Upper lobe of right lung (tissue), 1 donor: ENCODE data around the gene PLEKHM3. TPM values are rescaled to one million over a fixed set of nuclear protein-coding genes. Genes with fewer than 3 reads are reported as not detected.

ENCODE experiments used
- ATAC-seq: fragments of 200-7000 bp; cut with Tn5 transposase; one replicate; pipeline ENCODE4 v1.9.1; 2020; ENCODE audit warnings: mild to moderate bottlenecking, moderate library complexity
- DNase-seq: peaks from one replicate; pipeline ENCODE4 v3.0.0-alpha.2; 2020
- H3K27ac ChIP-seq: fragments of 200-600 bp; one replicate; pipeline ENCODE4 v1.8.0; 2022
- H3K27me3 ChIP-seq: fragments of 200-600 bp; one replicate; pipeline ENCODE4 v1.8.0; 2022; ENCODE audit warnings: mild to moderate bottlenecking
- H3K36me3 ChIP-seq: fragments of 200-600 bp; one replicate; pipeline ENCODE4 v1.8.0; 2022
- H3K4me1 ChIP-seq: fragments of 200-600 bp; one replicate; pipeline ENCODE4 v1.8.0; 2022
- H3K4me3 ChIP-seq: fragments of 200-600 bp; one replicate; pipeline ENCODE4 v1.8.0; 2022; ENCODE audit warnings: mild to moderate bottlenecking
- H3K9me3 ChIP-seq: fragments of 200-600 bp; one replicate; pipeline ENCODE4 v1.8.0; 2022
- CTCF ChIP-seq: fragments of 200-600 bp; IDR thresholded peaks from one replicate; pipeline ENCODE4 v1.8.0; 2022; ENCODE audit warnings: antibody characterized with exemption
- intact Hi-C: fragments of 100-400 bp; cut with DNase I; formaldehyde crosslinking; loops from one replicate; pipeline ENCODE4 v1.11.0; 2022
- total RNA-seq: library from RNA; stranded (reverse); fragmentation: NEBNext Ultra II Directional; extraction: Animal tissue kit (Norgen Biotek cat#: 25700); gene quantifications from one replicate; pipeline ENCODE4 v1.2.1, GENCODE V29; 2021
- donor health status: DM: no; HTN: yes; CAD: no; lungs with severe emphysema.

Gene PLEKHM3
- total RNA-seq, 1 donor from 2014 or later, result 24.5 TPM

DNA sequence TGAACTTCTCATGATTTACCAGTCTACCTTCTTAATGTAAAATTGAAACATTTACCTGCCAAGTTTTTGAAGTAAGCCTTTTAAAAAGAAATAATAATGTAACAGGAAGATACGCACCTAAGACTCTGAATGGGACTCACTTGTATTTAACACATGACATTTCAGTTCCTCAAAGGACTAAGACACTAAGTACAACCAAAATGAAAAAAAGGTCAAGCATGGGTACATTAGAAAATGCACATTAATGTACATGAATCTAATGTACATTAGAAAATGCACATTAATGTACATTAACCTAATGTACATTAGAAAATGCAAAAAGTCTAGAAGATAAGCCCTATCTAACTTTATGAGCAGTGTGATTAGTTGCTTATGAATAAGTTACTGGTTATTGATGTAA is 186.3 kb downstream of the PLEKHM3 start:
- Histone ChIP-seq H3K4me1 (peaks cover 7% of the 10 kb centered on the region), H3K36me3 (no peaks in the 10 kb centered on the region), H3K27me3 (no peaks in the 10 kb centered on the region), H3K4me3 (no peak overlapping the region), H3K9me3 (no peaks in the 10 kb centered on the region), H3K27ac (no peak overlapping the region)
- intact Hi-C loops, result no loop called here
- no peak for ATAC-seq
- no peak for DNase-seq
- no peak for TF ChIP-seq CTCF

GRCh38 chr2:207836521-207837133 is 188.7 kb downstream of the PLEKHM3 start:
- H3K4me3 ChIP-seq, result no peak overlapping the region
- TF ChIP-seq CTCF, result no peak
- no peaks in the 10 kb centered on the region for H3K27me3 ChIP-seq
- H3K4me1 ChIP-seq, result peaks cover 7% of the 10 kb centered on the region
- H3K27ac ChIP-seq, result peak overlapping the region; percentile 58
- no peaks in the 10 kb centered on the region for H3K9me3 ChIP-seq
- H3K36me3 ChIP-seq, result no peaks in the 10 kb centered on the region
- intact Hi-C loops, result no loop called here
- ATAC-seq (peak; percentile 63), DNase-seq (no peak)

GRCh38 chr2:207835805-207836204 is 189.5 kb downstream of the PLEKHM3 start:
- peaks cover 7% of the 10 kb centered on the region for H3K4me1 ChIP-seq
- intact Hi-C loops, result no loop called here
- H3K27me3 ChIP-seq, result no peaks in the 10 kb centered on the region
- no peak for DNase-seq
- H3K36me3 ChIP-seq, result no peaks in the 10 kb centered on the region
- no peak for TF ChIP-seq CTCF
- no peaks in the 10 kb centered on the region for H3K9me3 ChIP-seq
- H3K27ac ChIP-seq, result no peak overlapping the region
- H3K4me3 ChIP-seq, result no peak overlapping the region
- no peak for ATAC-seq

DNA sequence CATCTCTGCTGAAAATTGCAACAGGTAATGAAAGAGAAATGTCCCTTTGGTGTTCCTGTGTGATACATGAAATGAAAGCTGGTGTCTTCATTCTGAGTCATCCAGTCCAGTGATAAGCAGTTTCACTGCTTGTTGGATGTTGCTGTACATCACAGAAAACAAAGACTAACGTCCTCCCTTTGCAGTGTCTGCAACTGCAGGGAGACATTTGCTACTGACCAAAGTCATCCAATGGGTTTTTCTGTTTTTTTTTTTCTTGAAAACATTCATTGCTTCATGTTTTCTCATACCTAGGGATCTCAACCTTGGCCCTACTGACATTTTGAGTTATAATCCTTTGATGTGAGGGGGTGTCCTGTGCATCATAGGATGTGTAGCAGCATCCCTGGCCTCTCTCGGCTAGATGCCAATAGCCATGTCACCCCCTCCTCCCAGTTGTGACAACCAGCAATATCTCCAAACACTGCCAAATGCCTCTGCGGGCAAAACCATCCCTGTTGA is 192.0 kb downstream of the PLEKHM3 start:
- ATAC-seq (no peak), DNase-seq (no peak)
- H3K9me3 ChIP-seq, result no peaks in the 10 kb centered on the region
- no peak for TF ChIP-seq CTCF
- H3K4me3 ChIP-seq, result no peak overlapping the region
- intact Hi-C loops, result no loop called here
- peaks cover 7% of the 10 kb centered on the region for H3K4me1 ChIP-seq
- H3K36me3 ChIP-seq, result no peaks in the 10 kb centered on the region
- no peak overlapping the region for H3K27ac ChIP-seq
- H3K27me3 ChIP-seq, result no peaks in the 10 kb centered on the region

GRCh38 chr2:207831584-207832248 is 193.6 kb downstream of the PLEKHM3 start:
- H3K4me1 ChIP-seq, result peaks cover 4% of the 10 kb centered on the region
- DNase-seq (no peak), ATAC-seq (no peak)
- intact Hi-C loops, result no loop called here
- no peaks in the 10 kb centered on the region for H3K9me3 ChIP-seq
- TF ChIP-seq CTCF, result no peak
- H3K4me3 ChIP-seq, result no peak overlapping the region
- peaks cover 13% of the 10 kb centered on the region for H3K36me3 ChIP-seq
- H3K27me3 ChIP-seq, result no peaks in the 10 kb centered on the region
- H3K27ac ChIP-seq, result no peak overlapping the region
